NCI-H510A treated with DMSO at 0.1 percent for 48 hours (cell line): Measurements from ENCODE around the gene DEGS1.

Experiments
- DNase-seq: peaks from one replicate; lab custom pipeline; 2025; lab: John Stamatoyannopoulos, UW

The DEGS1 gene

GRCh38 chr1:224182866-224183590 lies at the start of gene DEGS1:
DEGS1 (plus strand) TSS chr1:224183240; CDS start chr1:224183337, 97 bp downstream.
- DNase-seq = peak; percentile 88

DNA sequence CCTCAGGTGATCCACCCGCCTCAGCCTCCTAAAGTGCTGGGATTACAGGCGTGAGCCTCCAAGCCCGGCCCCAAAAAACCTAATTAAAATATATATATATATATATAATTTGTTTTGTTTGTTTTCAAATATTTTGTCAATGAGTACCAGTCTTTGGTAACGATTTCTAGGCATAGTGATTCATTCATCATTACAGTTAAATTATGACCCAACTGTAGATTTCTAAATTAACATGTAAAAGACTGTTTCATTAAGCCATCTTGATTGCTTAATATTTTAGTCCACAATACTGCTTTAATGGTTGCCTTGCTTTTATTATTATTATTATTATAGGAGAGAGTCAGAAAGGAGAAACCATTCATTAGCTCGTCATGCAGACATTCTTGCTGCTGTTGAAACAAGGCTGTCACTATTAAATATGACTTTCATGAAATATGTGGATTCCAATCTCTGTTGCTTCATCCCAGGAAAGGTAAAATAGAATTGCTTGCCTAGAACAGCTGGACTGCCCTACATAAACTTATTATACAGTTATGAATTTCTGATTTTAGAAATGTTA lies 49.2 kb upstream of the DEGS1 start:
- DNase-seq = no peak

DNA sequence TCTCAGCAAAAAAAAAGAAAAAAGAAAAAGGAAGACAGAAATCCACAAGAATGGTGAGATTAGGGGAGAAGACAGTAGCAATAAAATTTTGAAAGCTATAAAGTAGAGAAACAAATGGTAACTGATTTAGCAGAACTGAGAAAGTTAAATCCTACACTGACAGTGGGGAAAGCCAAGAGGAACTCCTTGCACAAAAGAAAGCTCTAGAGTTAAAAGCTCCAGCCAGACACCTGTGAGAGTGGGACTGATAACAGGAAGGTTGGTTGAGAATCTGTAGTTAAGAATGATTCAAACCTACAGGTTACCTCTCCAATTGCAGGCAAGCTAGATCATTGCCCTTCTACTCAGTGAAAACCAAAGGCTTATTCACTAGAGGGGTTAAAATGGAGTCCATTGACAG lies 45.5 kb upstream of the DEGS1 start:
- DNase-seq = no peak

DNA sequence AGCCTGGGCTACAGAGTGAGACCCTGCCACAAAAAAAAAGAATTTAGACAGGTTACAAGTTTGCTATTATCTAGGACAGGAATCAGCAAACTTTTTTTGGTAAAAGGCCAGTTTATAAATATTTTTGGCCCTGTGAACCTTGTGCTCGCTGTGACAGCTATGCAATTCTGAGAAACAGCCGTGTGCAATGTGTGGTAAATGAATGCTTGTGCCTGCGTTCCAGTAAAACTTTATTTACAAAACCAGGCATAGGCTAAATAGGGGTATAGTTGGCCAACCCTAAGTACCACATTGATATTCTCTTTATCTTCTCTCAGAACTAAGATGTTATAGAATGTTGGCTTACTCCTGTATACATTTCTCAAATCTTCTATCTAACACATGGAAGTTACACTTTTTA lies 44.8 kb upstream of the DEGS1 start:
- DNase-seq = no peak

DNA sequence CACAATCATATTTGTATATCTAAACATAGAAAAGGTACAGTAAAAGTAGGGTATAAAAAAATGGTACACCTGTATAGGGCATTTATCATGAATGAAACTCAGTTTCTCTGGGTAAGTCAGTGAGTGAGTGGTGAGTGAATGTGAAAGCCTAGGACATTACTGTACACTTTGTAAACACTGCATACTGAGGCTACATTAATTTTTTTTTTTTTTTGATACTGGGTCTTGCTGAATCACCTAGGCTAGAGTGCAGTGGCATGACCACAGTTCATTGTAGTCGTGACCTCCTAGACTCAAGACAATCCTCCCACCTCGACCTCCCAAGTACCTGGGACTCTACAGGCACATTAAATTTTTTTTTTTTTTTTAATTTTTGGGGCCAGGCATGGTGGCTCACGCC lies 41.3 kb upstream of the DEGS1 start:
- no peak for DNase-seq

DNA sequence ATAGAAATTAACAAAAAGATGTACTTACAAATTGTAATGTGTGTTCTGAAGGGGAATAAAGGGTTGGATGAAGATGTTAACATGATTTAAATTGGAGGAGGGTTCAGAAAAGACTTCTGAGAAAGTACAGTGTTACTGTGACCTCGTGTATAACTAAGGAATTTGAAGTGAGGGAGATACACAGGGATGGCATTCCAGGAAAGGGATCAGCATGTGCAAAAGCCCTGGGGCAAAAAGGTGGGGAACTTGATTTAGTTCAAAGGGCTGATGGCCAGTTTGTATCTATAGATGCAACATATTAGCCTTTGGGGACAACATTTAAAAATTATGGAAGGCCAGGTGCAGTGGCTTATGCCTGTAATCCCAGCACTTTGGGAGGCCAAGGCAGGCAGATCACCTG lies 33.3 kb upstream of the DEGS1 start:
- no peak for DNase-seq

GRCh38 chr1:224151117-224151516 lies 31.9 kb upstream of the DEGS1 start:
- no peak for DNase-seq

GRCh38 chr1:224157316-224157715 lies 25.7 kb upstream of the DEGS1 start:
- no peak for DNase-seq

DNA sequence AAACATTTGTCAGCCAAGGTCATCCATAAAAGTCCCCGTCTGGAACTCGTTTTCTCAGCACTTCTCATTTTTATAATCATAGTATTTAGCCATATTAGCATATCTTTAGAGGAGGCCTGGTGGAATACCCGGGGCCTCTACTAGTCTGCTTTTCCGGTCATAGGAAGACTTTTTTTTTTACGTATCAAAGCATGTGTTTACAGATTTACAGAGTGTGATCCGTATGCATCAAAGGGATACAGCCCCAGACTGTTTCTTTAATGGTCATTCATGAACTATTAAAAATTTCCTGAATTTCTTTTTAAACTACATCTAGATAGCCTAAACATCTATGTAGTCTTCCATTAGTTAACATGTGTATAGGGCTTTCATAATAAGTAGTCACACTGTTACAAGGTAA lies 23.5 kb upstream of the DEGS1 start:
- DNase-seq = no peak

- no peak for DNase-seq
Observed at GRCh38 chr1:224160171-224160682, 22.8 kb upstream of the DEGS1 start.

- DNase-seq = no peak
Observed at GRCh38 chr1:224162768-224163167, 20.3 kb upstream of the DEGS1 start.

DNA sequence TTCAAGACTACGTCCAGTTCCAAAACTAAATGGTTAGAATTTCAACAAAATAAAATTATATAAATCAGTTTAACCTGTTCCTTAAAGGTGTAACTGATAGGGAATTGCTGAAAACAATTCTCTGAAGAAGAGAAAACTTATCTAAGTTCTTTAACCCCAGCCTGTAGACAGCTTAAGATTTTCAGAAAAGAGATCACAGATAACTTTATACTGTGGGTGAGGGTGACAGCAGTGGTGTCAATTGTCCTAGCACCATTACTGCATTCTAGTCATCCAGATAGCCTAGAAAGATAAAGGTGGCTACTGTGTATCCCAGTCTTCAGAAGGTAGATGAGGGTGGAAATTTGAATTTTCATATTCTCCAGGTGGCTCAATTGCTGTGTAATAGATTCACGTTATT lies 19.7 kb upstream of the DEGS1 start:
- no peak for DNase-seq

DNA sequence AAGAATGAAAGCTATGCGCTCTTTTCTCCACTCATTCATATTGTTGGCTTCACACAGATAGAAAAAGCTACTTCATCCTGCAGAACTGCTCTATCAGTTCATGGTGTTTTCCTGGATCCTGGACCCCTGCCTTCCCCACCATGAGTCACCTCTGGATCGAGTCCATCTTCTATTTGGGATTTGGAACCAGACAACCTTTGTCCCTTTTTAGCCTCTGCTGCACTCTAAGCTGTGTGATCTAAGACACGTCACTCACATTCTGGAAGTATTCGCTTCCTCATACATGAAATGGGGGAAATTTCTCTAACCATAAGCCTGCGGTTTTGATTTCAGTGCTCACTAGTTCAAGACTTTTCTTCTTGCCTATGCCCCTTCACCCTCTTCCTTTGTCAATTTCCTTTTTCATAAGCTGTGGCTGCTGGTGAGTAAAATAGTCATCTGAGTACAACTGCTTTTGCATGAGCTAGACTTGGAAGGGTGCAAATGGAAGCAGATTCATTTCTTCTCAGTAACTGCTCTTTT lies 14.1 kb upstream of the DEGS1 start:
- no peak for DNase-seq

DNA sequence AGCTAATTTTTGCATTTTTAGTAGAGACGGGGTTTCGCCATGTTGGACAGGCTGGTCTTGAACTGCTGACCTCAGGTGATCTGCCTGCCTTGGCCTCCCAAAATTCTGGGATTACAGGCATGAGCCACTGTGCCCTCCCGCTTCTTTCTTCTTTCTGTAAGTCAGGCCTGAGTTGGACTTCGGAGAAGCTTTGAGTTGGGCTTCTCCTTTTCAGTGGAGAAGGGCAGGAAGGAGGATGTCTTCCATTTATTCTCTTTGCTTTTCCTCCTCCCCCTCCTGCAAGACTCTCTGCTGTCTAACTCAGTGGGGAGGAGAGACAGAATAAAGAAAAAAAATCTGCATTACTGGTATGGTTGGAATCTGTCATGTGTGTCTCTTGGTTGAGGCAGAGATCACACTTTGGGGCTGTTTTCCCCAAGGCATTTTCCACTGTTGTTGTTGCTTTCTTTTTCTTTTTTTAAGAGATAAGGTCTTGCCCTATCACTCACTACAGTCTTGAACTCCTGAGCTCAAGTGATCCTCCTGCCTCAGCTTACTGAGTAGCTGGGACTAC lies 13.2 kb upstream of the DEGS1 start:
- DNase-seq = no peak

DNA sequence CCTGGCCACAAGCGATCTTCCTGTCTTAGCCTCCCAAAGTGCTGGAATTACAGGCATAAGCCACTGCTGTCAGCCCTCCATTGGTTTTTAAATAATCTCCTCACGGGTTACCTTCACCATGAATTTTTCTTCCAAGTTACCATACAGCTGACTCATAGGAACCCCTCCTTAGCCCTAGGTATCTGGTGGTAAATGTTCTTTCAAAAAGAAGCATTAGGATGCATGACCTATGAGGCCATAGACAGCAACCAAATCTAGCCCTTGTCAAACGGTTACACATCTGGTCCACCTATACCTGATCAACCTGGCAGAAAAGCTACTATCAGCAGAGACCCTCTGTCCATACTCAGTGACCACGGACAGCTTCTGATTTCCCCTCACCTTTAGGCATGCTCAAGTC lies 12.7 kb upstream of the DEGS1 start:
- no peak for DNase-seq

GRCh38 chr1:224170748-224171478 lies 12.1 kb upstream of the DEGS1 start:
- DNase-seq = no peak

GRCh38 chr1:224172229-224172628 lies 10.8 kb upstream of the DEGS1 start:
- DNase-seq = no peak

GRCh38 chr1:224173523-224173922 lies 9.5 kb upstream of the DEGS1 start:
- no peak for DNase-seq

- DNase-seq = peak; percentile 63
Observed at GRCh38 chr1:224175617-224176016, 7.4 kb upstream of the DEGS1 start.

GRCh38 chr1:224177356-224177999 lies 5.6 kb upstream of the DEGS1 start:
- DNase-seq = no peak

- DNase-seq = no peak
Observed at GRCh38 chr1:224178894-224179293, 4.1 kb upstream of the DEGS1 start.
